Activated T-helper 1 cell treated with anti-CD3 and anti-CD28 coated beads, Interleukin-12 subunit alpha, Interleukin-12 subunit beta, Interleukin-2, Interleukin-4 antibody, amounts not matched to agents 30 ng/mL and 10 ng/mL and 1 ng/mL, durations not matched to agents 14 hours and 24 hours and 36 hours (primary cell): ENCODE data around the gene HPCAL4. TPM values are rescaled to one million over a fixed set of nuclear protein-coding genes. Genes with fewer than 3 reads are reported as not detected.

Source experiments
- total RNA-seq: library from RNA; stranded (reverse); gene quantifications from 2 replicates; pipeline ENCODE4 v1.2.3, GENCODE V29; 2022

Gene HPCAL4
- total RNA-seq, 1 donor from 2014 or later = 0.75 TPM

Other genes with a start within 250 kb of the HPCAL4 start
- not detected in 2 replicates for gene BMP8A, start 199.8 kb downstream of the HPCAL4 start, total RNA-seq
- 343 and 347 TPM in 2 replicates for gene PABPC4, start 114.6 kb downstream of the HPCAL4 start, total RNA-seq
- 0.10 TPM in 2 replicates for gene HEYL, start 51.8 kb downstream of the HPCAL4 start, total RNA-seq
- 2.8 TPM in 2 replicates for gene NT5C1A, start 19.3 kb downstream of the HPCAL4 start, total RNA-seq
- gene PPIE, start 47.4 kb upstream of the HPCAL4 start, total RNA-seq = 68.1 and 75.0 TPM in 2 replicates
- gene OXCT2, start 79.9 kb upstream of the HPCAL4 start, total RNA-seq = 1.6 and 1.7 TPM in 2 replicates
- 0.31 and 0.42 TPM in 2 replicates for gene BMP8B, start 97.4 kb upstream of the HPCAL4 start, total RNA-seq
- gene TRIT1, start 192.1 kb upstream of the HPCAL4 start, total RNA-seq = 22.7 and 23.7 TPM in 2 replicates
- 0.56 and 0.62 TPM in 2 replicates for gene MYCL, start 210.5 kb upstream of the HPCAL4 start, total RNA-seq